Dermis blood vessel endothelial cell (primary cell): ENCODE data around the gene RASA2. TPM values are rescaled to one million over a fixed set of nuclear protein-coding genes. Genes with fewer than 3 reads are reported as not detected.
A peak's percentile ranks its signal among the peaks of the same experiment; 100 is the strongest.
"Not testable (repeated sequence)": the region's sequence is repeated elsewhere in the genome, so short reads cannot be mapped to it uniquely, and the experiment has no call there.

ENCODE experiments used
- DNase-seq: peaks from one replicate; pipeline ENCODE4 v3.0.0; 2010
- total RNA-seq: library from RNA; depleted of rRNA; stranded (reverse); fragments of >200 nt; gene quantifications from 2 replicates; pipeline ENCODE4 v1.2.3, GENCODE V29; 2014

Gene RASA2
- total RNA-seq, 1 donor from 2014 or later: 15.3 TPM

- no peak for DNase-seq
Measured at GRCh38 chr3:141459008-141459407, 27.8 kb upstream of the RASA2 start.

GRCh38 chr3:141460097-141460704 lies 26.6 kb upstream of the RASA2 start:
- DNase-seq: peak; percentile 91

- DNase-seq: no peak
Measured at GRCh38 chr3:141462176-141462859, 24.5 kb upstream of the RASA2 start.

- DNase-seq: no peak
Measured at GRCh38 chr3:141465221-141465620, 21.6 kb upstream of the RASA2 start.

- DNase-seq: no peak
Measured at GRCh38 chr3:141466633-141467169, 20.1 kb upstream of the RASA2 start.

- no peak for DNase-seq
Measured at GRCh38 chr3:141469720-141470119, 17.1 kb upstream of the RASA2 start.

- DNase-seq: no peak
Measured at GRCh38 chr3:141471160-141471559, 15.7 kb upstream of the RASA2 start.

- no peak for DNase-seq
Measured at GRCh38 chr3:141476033-141476432, 10.8 kb upstream of the RASA2 start.

- DNase-seq: peak; percentile 89
Measured at GRCh38 chr3:141477224-141477623, 9.6 kb upstream of the RASA2 start.

- DNase-seq: no peak
Measured at GRCh38 chr3:141478139-141478538, 8.7 kb upstream of the RASA2 start.

GRCh38 chr3:141478840-141479239 lies 8.0 kb upstream of the RASA2 start:
- DNase-seq: not testable (repeated sequence)

- peak; percentile 74 for DNase-seq
Measured at GRCh38 chr3:141482245-141482922, 4.4 kb upstream of the RASA2 start.

- no peak for DNase-seq
Measured at GRCh38 chr3:141484701-141485287, 2.0 kb upstream of the RASA2 start.

- peak; percentile 91 for DNase-seq
Measured at GRCh38 chr3:141485641-141486495, 959 bp upstream of the RASA2 start.

- peak; percentile 61 for DNase-seq
Measured at GRCh38 chr3:141486496-141486745, 406 bp upstream of the RASA2 start.

- DNase-seq: peak; percentile 77
Measured at GRCh38 chr3:141487521-141488252, 860 bp downstream of the RASA2 start.

GRCh38 chr3:141489203-141489602 lies 2.4 kb downstream of the RASA2 start:
- no peak for DNase-seq

GRCh38 chr3:141491081-141491480 lies 4.3 kb downstream of the RASA2 start:
- DNase-seq: no peak

- no peak for DNase-seq
Measured at GRCh38 chr3:141491929-141492328, 5.1 kb downstream of the RASA2 start.

GRCh38 chr3:141493184-141493583 lies 6.4 kb downstream of the RASA2 start:
- no peak for DNase-seq

GRCh38 chr3:141497589-141497988 lies 10.8 kb downstream of the RASA2 start:
- DNase-seq: not testable (repeated sequence)
